M059J (cell line): ENCODE measurements around the gene GSTM1. TPM values are rescaled to one million over a fixed set of nuclear protein-coding genes. Genes with fewer than 3 reads are reported as not detected.
"Not testable (repeated sequence)": the region's sequence is repeated elsewhere in the genome, so short reads cannot be mapped to it uniquely, and the experiment has no call there.

Experiments
- DNase-seq: peaks from one replicate; pipeline ENCODE4 v3.0.0-alpha.2; 2012; ENCODE audit warnings: low read depth
- total RNA-seq: library from RNA; depleted of rRNA; stranded (reverse); fragments of >200 nt; shearing (Covaris generic); gene quantifications from 2 replicates; pipeline ENCODE4 v1.2.3, GENCODE V29; 2014

Gene GSTM1
- total RNA-seq, 1 experiment from 2014 or later: not detected

- no peak for DNase-seq
These were observed 9.4 kb downstream of the GSTM1 start for GRCh38 chr1:109697066-109697465.

GRCh38 chr1:109697861-109698260, 10.2 kb downstream of the GSTM1 start:
- DNase-seq: not testable (repeated sequence)

GRCh38 chr1:109702940-109703339, 15.3 kb downstream of the GSTM1 start:
- DNase-seq: not testable (repeated sequence)

GRCh38 chr1:109704173-109704572, 16.6 kb downstream of the GSTM1 start:
- no peak for DNase-seq

GRCh38 chr1:109705411-109705810, 17.8 kb downstream of the GSTM1 start:
- no peak for DNase-seq

GRCh38 chr1:109708949-109709348, 21.3 kb downstream of the GSTM1 start:
- not testable (repeated sequence) for DNase-seq

- DNase-seq: not testable (repeated sequence)
These were observed 22.2 kb downstream of the GSTM1 start for GRCh38 chr1:109709822-109710221.

GRCh38 chr1:109711593-109712320, 24.1 kb downstream of the GSTM1 start, which contains the start of gene GSTM5:
Gene GSTM5, plus strand, starts transcription at chr1:109712251. Its CDS starts 62 bp downstream, at chr1:109712313.
- DNase-seq: not testable (repeated sequence)

- no peak for DNase-seq
These were observed 24.8 kb downstream of the GSTM1 start for GRCh38 chr1:109712321-109712864.

- no peak for DNase-seq
These were observed 26.0 kb downstream of the GSTM1 start for GRCh38 chr1:109713636-109714035.

GRCh38 chr1:109714661-109715372, 27.2 kb downstream of the GSTM1 start:
- no peak for DNase-seq

- no peak for DNase-seq
These were observed 28.5 kb downstream of the GSTM1 start for GRCh38 chr1:109716121-109716520.

GRCh38 chr1:109716570-109717090, 29.0 kb downstream of the GSTM1 start:
- DNase-seq: no peak

GRCh38 chr1:109717729-109718128, 30.1 kb downstream of the GSTM1 start:
- DNase-seq: no peak

- peak; percentile 68 for DNase-seq
These were observed 30.9 kb downstream of the GSTM1 start for GRCh38 chr1:109718495-109718894.

- DNase-seq: peak; percentile 45
These were observed 31.8 kb downstream of the GSTM1 start for GRCh38 chr1:109719337-109719837.

GRCh38 chr1:109721042-109721441, 33.4 kb downstream of the GSTM1 start:
- no peak for DNase-seq

- no peak for DNase-seq
These were observed 34.4 kb downstream of the GSTM1 start for GRCh38 chr1:109721971-109722370.

GRCh38 chr1:109722908-109723691, 35.5 kb downstream of the GSTM1 start:
- DNase-seq: no peak

GRCh38 chr1:109724933-109725332, 37.3 kb downstream of the GSTM1 start:
- DNase-seq: no peak

- DNase-seq: no peak
These were observed 37.9 kb downstream of the GSTM1 start for GRCh38 chr1:109725510-109725909.

- DNase-seq: no peak
These were observed 38.4 kb downstream of the GSTM1 start for GRCh38 chr1:109726007-109726406.
